OCI-M2 (cell line): Measurements from ENCODE around the gene KRTAP10-7.
"Not testable (repeated sequence)": the region's sequence is repeated elsewhere in the genome, so short reads cannot be mapped to it uniquely, and the experiment has no call there.

Source experiments
- DNase-seq: peaks from one replicate; lab custom pipeline; 2025; ENCODE audit not compliant: unreplicated experiment; lab: John Stamatoyannopoulos, UW

The KRTAP10-7 gene

DNA sequence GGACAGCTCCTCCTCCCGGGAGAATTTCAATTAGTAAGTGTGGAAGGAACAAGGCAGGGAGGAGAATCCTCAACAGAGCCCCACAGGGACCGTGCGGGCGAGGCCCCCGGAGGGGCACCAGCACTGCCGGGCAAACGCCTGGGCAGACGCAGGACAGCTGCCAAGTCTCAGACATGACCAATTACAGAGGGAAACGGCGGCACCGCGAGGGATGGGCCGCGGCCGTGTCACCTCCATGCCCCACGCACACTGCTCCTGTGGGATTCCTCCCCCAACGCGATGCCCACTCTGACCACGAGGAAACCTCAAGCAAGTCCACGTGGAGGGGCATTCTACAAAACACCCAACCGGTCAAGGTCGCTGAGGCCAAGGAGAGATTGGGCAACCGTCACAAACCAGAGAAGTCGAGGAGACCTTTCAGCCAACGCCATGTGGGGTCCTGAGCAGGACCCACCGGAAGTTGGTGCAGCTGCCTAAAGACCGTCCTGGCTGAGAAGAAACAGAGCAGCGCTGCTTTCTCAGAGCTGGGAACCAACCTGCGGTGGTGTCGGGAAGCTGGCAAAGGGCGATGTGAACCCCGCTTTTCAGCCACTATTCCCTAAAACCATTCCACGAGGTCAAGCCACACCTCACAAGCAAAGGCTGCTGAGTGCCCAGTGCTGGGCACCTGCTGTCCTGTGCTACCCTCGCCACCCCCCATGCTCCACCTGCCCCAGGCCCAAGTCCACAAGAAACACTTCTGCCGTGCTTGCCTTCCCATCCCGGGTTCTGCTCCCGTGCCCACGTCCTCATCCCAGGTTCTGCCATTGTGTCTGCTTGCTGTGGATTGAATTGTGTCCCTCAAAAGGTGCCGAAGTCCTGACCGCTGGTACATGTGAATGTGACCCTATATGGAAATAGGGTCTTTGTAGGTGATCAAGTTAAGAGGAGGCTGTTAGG lies 28.3 kb upstream of the KRTAP10-7 start:
- DNase-seq: no peak

DNA sequence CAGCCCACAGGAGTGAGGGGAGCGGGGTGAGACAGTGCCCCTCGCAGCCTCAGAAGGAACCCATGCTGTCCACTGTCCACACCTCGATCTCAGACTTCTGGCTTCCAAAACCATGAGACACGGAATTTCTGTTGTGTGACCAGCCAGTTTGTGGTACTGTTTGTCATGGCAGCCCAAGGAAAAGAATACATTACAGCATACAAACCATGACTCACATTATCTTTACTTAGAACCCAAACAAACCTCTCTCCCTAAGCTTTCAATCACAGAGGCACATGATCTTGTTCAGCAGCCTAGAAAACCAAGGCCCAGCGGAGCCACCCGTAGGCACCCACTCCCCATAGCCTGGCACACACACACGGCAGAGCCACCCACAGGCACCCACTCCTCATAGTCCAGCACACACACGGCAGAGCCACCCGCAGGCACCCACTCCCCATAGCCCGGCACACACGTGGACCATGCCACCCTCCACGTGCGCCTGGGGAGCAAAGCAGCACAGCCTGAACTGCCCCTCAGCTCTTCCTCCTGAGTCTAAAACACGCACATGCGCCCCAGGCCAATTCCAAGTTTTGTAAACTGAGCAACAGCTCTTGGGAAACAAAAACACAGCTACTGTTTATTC lies 27.3 kb upstream of the KRTAP10-7 start:
- no peak for DNase-seq

- DNase-seq: not testable (repeated sequence)
Measured at GRCh38 chr21:44573630-44574456, 26.6 kb upstream of the KRTAP10-7 start, which contains the start of gene KRTAP10-4. Gene KRTAP10-4 (plus strand): TSS chr21:44573729. CDS start chr21:44573759, 30 bp downstream.

DNA sequence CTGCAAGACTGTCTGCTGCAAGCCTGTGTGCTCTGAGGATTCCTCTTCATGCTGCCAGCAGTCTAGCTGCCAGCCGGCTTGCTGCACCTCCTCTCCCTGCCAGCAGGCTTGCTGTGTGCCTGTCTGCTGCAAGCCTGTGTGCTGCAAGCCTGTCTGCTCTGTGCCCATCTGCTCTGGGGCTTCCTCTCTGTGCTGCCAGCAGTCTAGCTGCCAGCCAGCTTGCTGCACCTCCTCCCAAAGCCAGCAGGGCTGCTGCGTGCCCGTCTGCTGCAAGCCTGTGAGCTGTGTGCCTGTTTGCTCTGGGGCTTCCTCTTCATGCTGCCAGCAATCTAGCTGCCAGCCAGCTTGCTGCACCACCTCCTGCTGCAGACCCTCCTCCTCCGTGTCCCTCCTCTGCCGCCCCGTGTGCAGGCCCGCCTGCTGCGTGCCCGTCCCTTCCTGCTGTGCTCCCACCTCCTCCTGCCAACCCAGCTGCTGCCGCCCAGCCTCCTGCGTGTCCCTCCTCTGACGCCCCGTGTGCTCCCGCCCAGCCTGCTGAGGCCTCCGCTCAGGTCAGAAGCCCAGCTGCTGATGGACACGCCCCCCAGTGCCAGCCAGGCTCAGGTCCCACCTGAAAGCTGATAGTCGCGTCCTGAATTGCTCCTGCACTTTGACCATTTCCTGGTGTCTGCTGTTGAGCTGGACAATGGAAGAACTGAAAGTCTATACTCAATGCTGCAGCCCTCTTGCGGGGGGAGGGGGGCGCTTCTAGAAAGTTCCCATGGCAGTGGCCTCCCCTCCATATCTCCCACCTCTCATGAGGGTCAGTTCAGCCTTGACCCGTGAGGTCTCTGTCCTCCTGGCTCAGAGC lies 25.7 kb upstream of the KRTAP10-7 start:
- no peak for DNase-seq

DNA sequence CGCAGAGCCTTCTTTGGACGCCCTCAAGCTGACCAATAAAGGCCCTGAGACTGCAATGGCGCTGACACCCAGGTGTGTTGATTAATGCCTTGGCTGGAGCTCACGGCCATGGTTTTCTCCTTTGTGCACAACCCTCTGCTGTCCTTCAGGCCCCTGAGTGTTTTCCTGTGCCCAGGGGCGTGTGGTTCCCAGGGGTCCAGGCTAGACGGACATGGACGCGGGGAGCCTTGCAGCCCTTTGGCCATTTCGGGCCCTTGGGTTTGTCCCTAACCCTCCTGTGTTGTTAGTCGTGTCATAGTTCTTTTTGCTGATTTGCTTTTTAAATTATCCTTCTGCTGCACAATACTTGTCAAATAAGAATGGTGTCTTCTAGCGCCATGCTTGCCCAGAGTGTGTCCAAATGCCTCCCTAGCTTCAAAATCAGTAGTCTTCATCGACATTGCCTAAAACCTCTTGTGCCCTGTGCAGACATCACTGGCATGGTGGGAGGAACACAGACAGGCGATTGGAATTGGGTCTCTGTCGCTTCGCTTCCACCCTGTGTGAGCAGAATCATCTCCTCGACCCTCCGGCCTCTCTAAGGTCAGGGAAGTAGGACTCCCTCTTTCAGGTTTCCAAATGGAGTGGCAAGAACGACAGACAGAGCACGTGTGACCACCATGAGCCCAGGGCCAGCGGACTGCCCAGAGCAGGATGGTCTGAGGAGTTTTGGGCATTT lies 24.9 kb upstream of the KRTAP10-7 start:
- DNase-seq: no peak

DNA sequence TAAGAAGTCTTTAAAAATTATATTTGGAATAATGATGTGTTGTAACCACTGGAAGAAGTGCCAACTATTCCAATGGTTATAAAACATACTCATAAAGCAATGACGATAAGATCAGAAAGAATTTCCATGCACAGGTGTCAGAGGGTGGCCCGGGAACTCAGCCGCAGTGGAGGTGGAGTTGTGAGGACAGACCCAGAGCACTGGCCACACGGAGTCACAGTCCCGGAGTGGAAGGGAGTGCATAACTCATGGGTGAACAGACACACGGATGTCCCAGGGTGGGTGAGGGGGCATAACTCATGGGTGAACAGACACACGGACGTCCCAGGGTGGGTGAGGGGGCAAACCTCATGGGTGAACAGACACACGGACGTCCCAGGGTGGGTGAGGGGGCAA lies 24.4 kb upstream of the KRTAP10-7 start:
- no peak for DNase-seq

DNA sequence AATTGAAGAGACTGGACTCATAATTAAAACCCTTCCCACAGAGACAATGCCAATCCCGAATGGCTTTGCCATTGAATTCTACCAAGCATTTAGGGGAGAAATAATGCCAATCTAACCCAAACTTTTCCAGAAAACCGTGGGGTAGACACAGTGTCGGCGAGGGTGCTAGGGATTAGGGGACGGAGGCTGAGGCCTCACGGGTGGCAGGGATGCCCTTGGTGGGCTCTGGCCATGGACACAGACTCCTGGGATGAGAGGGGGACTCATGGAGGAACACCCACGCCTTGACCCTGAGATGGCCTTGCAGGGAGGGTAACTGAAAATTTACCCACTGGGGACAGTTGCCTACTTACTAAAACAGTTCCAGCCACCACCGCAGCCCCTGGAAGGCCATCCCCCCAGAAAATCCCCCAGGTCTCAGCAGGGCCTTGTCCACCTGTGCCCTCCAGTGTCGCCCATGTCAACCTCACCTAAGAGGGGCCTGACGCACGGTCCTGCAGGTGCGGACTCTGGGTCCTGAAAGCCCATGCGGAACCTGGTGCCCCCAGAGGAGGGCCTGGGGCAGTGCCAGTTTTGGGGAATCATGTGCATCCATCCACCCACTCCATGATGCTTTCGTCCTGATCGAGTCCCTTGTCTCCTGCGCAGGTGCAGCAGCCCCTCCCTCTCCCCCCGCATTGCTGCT lies 21.9 kb upstream of the KRTAP10-7 start:
- DNase-seq: no peak

- no peak for DNase-seq
Measured at GRCh38 chr21:44579056-44579832, 21.2 kb upstream of the KRTAP10-7 start.

DNA sequence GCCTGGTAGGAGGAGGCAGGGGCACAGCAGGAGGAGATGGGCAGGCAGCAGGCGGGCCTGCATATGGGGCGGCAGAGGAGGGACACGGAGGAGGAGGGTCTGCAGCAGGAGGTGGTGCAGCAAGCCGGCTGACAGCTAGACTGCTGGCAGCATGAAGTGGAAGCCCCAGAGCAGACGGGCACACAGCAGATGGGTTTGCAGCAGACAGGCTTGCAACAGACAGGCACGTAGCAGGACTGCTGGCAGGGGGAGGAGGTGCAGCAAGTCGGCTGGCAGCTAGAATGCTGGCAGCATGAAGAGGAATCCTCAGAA lies 20.6 kb upstream of the KRTAP10-7 start:
- no peak for DNase-seq

- not testable (repeated sequence) for DNase-seq
Measured at GRCh38 chr21:44580231-44580821, 20.1 kb upstream of the KRTAP10-7 start, which contains the start of gene KRTAP10-5. Gene KRTAP10-5 (minus strand): TSS chr21:44580604. CDS start chr21:44580578, 26 bp downstream.

- DNase-seq: no peak
Measured at GRCh38 chr21:44581158-44581557, 19.2 kb upstream of the KRTAP10-7 start.

- no peak for DNase-seq
Measured at GRCh38 chr21:44582055-44582454, 18.3 kb upstream of the KRTAP10-7 start.

GRCh38 chr21:44583089-44583799 lies 17.2 kb upstream of the KRTAP10-7 start:
- no peak for DNase-seq

- no peak for DNase-seq
Measured at GRCh38 chr21:44583800-44584147, 16.6 kb upstream of the KRTAP10-7 start.

GRCh38 chr21:44585892-44586291 lies 14.5 kb upstream of the KRTAP10-7 start:
- no peak for DNase-seq

DNA sequence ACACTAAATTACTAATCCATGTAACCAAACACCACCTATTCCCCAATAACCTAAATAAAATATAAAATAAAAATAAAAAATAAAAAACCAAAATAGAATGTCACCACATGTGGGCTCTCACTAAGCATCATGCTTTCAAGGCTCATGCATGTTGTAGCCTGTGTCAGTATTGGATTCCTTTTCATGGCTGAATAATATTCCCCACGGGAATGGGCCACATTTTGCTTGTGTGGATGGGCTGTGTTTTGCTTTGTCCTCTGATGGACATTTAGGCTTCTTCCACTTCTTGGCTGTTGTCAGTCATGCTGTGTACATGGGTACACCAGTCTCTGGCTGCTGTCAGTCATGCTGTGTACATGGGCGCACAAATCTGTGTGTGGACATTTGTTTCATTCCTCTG lies 11.3 kb upstream of the KRTAP10-7 start:
- no peak for DNase-seq

DNA sequence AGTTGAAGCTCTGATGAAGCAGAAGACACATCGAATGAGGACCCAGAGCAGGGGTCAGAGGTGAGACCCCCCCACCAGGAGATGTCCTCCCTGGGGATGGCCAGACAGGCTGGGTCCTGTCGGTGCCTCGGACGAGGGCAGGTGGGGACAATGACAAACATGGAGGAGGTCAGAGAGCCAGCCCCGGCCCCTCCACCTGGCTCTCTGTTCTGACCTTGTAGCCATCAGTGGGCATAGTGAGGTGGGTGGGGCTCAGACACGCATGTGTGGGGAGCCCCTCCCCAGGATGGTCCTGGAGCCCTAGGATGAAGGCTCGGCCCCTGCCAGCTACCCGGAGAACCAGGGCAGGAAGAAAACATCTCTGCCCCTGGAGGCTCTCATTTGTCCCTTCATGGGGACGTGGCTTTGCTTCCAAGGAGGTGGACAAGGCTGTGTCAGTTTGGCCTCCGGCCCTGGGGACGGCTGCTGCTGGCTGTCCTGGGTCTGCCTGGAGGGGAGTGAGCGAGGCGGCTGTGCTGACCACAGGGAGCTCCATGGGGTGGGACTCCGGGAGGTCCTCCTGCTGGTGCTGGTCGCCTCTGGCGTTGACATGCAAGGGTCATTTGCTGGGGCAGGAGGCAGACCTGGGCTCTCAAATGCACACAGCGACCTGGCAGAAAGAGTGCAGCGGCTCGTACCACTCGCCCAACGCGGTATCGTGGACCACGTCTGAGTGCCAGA lies 10.7 kb upstream of the KRTAP10-7 start:
- DNase-seq: no peak
